B cell (primary cell): Measurements from ENCODE around the gene CCDC3. TPM values are rescaled to one million over a fixed set of nuclear protein-coding genes. Genes with fewer than 3 reads are reported as not detected.

Source experiments
- ATAC-seq: fragments of 200-7000 bp; cut with Tn5 transposase; one replicate; pipeline ENCODE4 v1.10.0; 2021; ENCODE audit warnings: low read depth, mild to moderate bottlenecking, moderate number of reproducible peaks, moderate library complexity
- CTCF ChIA-PET: fragments of 350-600 bp; sonication (Branson Sonifier 250); formaldehyde crosslinking; loops from one replicate; lab custom pipeline; 2021; ENCODE audit warnings: antibody characterized with exemption, inconsistent platforms; lab: Charles Lee
- POLR2A ChIA-PET: fragments of 350-600 bp; sonication (Branson Sonifier 250); formaldehyde crosslinking; loops from one replicate; lab custom pipeline; 2021; ENCODE audit warnings: antibody characterized with exemption; lab: Charles Lee
- DNase-seq: peaks from one replicate; pipeline ENCODE4 v3.0.0; 2013
- H2AFZ ChIP-seq: 2 replicates; pipeline ENCODE4 v1.6.1; 2012; ENCODE audit warnings: mild to moderate bottlenecking, low read depth, low read length; ENCODE audit not compliant: insufficient read depth, poor library complexity, severe bottlenecking
- H3K27ac ChIP-seq, 2 donors: 1 replicate in 1 of 2; 2 replicates in 1 of 2; pipeline ENCODE4 v1.5.1; 2012 to 2013; ENCODE audit warnings: low read length in 2 of 2, mild to moderate bottlenecking in 2 of 2, moderate library complexity in 1 of 2
- H3K27me3 ChIP-seq, 4 experiments: fragments of 200-600 bp in 1 of 4; sonication (generic) in 1 of 4; replicated peaks in 1 of 4; 1 replicate in 2 of 4; 2 replicates in 2 of 4; pipeline versions ENCODE4 v1.6.1 to v1.7.0; 2013 to 2016; ENCODE audit warnings: low read length in 3 of 4, mild to moderate bottlenecking in 2 of 4, mixed read lengths in 1 of 4, moderate library complexity in 1 of 4; ENCODE audit not compliant: insufficient read depth in 4 of 4, control insufficient read depth in 3 of 4; ENCODE audit errors: control extremely low read depth in 1 of 4
- H3K36me3 ChIP-seq, 2 experiments: replicated peaks in 1 of 2; 1 replicate in 1 of 2; 2 replicates in 1 of 2; pipeline versions ENCODE4 v1.6.1 to v1.7.1; 2013; ENCODE audit warnings: low read length in 1 of 2; ENCODE audit not compliant: insufficient read depth in 2 of 2, control insufficient read depth in 1 of 2; ENCODE audit errors: control extremely low read depth in 1 of 2, extremely low read depth in 1 of 2
- H3K4me1 ChIP-seq, 2 donors: fragments of 200-600 bp in 1 of 2; sonication (generic) in 1 of 2; 1 replicate in 1 of 2; 2 replicates in 1 of 2; pipeline versions ENCODE4 v1.5.1 to v1.6.1; 2013 to 2017; ENCODE audit warnings: low read length in 2 of 2; ENCODE audit not compliant: control insufficient read depth in 2 of 2, insufficient read depth in 2 of 2
- H3K4me2 ChIP-seq: replicated peaks from 2 replicates; pipeline ENCODE3; 2012; ENCODE audit warnings: mild to moderate bottlenecking, low read depth, low read length; ENCODE audit not compliant: poor library complexity, severe bottlenecking
- H3K4me3 ChIP-seq, 5 experiments: fragments of 200-600 bp in 1 of 5; sonication (generic) in 1 of 5; 1 replicate in 3 of 5; 2 replicates in 2 of 5; pipeline versions ENCODE4 v1.5.1 to v1.7.0; 2011 to 2016; ENCODE audit warnings: low read length in 4 of 5, mild to moderate bottlenecking in 4 of 5, low read depth in 2 of 5, control low read depth in 1 of 5, moderate library complexity in 1 of 5; ENCODE audit not compliant: insufficient read depth in 1 of 5; ENCODE audit errors: control extremely low read depth in 1 of 5, extremely low read depth in 1 of 5
- H3K79me2 ChIP-seq: fragments of 200-600 bp; sonication (generic); one replicate; pipeline ENCODE4 v1.6.0; 2016; ENCODE audit warnings: low read length; ENCODE audit not compliant: control insufficient read depth, insufficient read depth
- H3K9ac ChIP-seq: fragments of 200-600 bp; sonication (generic); 2 replicates; pipeline ENCODE4 v1.6.1; 2017; ENCODE audit warnings: mild to moderate bottlenecking, low read length, moderate library complexity
- H3K9me3 ChIP-seq, 3 donors: one replicate each; pipeline versions ENCODE4 v1.6.1 to v1.7.1; 2013; ENCODE audit warnings: low read length in 2 of 3; ENCODE audit not compliant: control insufficient read depth in 2 of 3, insufficient read depth in 1 of 3; ENCODE audit errors: control extremely low read depth in 1 of 3
- H4K20me1 ChIP-seq: 2 replicates; pipeline ENCODE4 v1.6.0; 2012; ENCODE audit warnings: mild to moderate bottlenecking, low read length; ENCODE audit not compliant: insufficient read depth, control insufficient read depth, poor library complexity, severe bottlenecking
- H3K27ac Mint-ChIP-seq: one replicate; pipeline ENCODE4 v1.8.0; 2021; ENCODE audit warnings: mixed read lengths
- H3K27me3 Mint-ChIP-seq: one replicate; pipeline ENCODE4 v1.8.0; 2021; ENCODE audit warnings: mixed read lengths
- H3K4me1 Mint-ChIP-seq: one replicate; pipeline ENCODE4 v1.8.0; 2021; ENCODE audit warnings: mixed read lengths
- H3K4me3 Mint-ChIP-seq: one replicate; pipeline ENCODE4 v1.8.0; 2021; ENCODE audit warnings: mixed read lengths
- H3K9me3 Mint-ChIP-seq: one replicate; pipeline ENCODE4 v1.8.0; 2022; ENCODE audit warnings: mixed read lengths; ENCODE audit not compliant: insufficient read depth
- EZH2 ChIP-seq: IDR thresholded peaks from 2 replicates; pipeline ENCODE4 v1.6.1; 2012; ENCODE audit warnings: borderline replicate concordance, low read depth, mild to moderate bottlenecking, moderate library complexity, low read length; ENCODE audit not compliant: insufficient read depth, poor library complexity, severe bottlenecking
- WGBS: methylation state at CpG from one replicate; pipeline ENCODE4 v1.1.5; 2013; ENCODE audit warnings: missing lambda C conversion rate; ENCODE audit not compliant: insufficient coverage; 5-methylcytosine and 5-hydroxymethylcytosine counted together
- intact Hi-C: fragments of 100-400 bp; cut with micrococcal nuclease; formaldehyde crosslinking; loops from one replicate; pipeline ENCODE4 v1.10.0; 2022
- polyA plus RNA-seq: library from polyadenylated mRNA; depleted of rRNA; stranded (reverse); fragments of >200 nt; gene quantifications from 2 replicates; pipeline ENCODE4 v1.2.3, GENCODE V29; 2012
- total RNA-seq, 2 donors: library from RNA; stranded (reverse); fragments of 120-200 nt in 1 of 2; gene quantifications; 1 replicate in 1 of 2; 2 replicates in 1 of 2; pipeline versions ENCODE4 v1.2.3 to v1.2.4, GENCODE V29; 2013 to 2022
- TF ChIP-seq, protein P1 (sequence below): fragments of 200-600 bp; IDR thresholded peaks from one replicate; pipeline ENCODE4 v1.8.0; 2022; ENCODE audit warnings: antibody characterized with exemption, mild to moderate bottlenecking

The CCDC3 gene
- total and polyA plus RNA-seq, 2 donors (not counting 1 experiment from before 2014, with no cell fraction given), result 0.12 TPM; not detected in 1

DNA sequence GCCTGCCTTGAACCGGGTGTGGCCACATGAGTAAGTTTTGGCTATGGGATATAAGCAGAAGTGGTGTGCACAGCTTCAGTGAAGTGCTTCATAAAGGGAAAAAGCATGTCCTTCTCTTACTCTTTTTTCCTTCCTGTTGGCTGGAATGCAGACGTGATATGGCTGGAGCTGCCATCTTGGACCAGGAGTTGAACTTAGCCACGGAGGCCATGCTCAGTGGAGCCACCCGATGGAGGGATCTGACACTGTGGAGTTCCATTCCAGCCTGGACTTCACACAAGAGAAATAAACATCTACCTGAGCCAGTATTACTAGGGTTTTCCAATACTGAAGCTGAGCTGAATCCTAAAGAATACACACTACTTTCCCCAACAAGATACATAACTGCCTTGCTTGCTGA is 52.3 kb downstream of the CCDC3 start:
- Mint-ChIP-seq H3K9me3 (peaks cover 15% of the 10 kb centered on the region), H3K27ac (no peak overlapping the region), H3K4me1 (no peaks in the 10 kb centered on the region), H3K27me3 (peaks cover 12% of the 10 kb centered on the region), H3K4me3 (no peak overlapping the region)
- Histone ChIP-seq H3K79me2 (no peaks in the 10 kb centered on the region), H3K27me3 (no peaks in the 10 kb centered on the region), H3K4me2 (no peak overlapping the region), H4K20me1 (no peaks in the 10 kb centered on the region), H3K9ac (no peak overlapping the region), H2AFZ (no peak overlapping the region), H3K4me1 (no peaks in the 10 kb centered on the region), H3K27ac (no peak overlapping the region), H3K9me3 (peaks cover 0 to 7% (median 1%) of the 10 kb centered on the region in 3 donors), H3K36me3 (no peaks in the 10 kb centered on the region), H3K4me3 (no peak overlapping the region)
- DNase-seq (no peak), ATAC-seq (no peak)
- TF ChIP-seq, protein P1, sequence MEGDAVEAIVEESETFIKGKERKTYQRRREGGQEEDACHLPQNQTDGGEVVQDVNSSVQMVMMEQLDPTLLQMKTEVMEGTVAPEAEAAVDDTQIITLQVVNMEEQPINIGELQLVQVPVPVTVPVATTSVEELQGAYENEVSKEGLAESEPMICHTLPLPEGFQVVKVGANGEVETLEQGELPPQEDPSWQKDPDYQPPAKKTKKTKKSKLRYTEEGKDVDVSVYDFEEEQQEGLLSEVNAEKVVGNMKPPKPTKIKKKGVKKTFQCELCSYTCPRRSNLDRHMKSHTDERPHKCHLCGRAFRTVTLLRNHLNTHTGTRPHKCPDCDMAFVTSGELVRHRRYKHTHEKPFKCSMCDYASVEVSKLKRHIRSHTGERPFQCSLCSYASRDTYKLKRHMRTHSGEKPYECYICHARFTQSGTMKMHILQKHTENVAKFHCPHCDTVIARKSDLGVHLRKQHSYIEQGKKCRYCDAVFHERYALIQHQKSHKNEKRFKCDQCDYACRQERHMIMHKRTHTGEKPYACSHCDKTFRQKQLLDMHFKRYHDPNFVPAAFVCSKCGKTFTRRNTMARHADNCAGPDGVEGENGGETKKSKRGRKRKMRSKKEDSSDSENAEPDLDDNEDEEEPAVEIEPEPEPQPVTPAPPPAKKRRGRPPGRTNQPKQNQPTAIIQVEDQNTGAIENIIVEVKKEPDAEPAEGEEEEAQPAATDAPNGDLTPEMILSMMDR, result no peak
- TF ChIP-seq EZH2, result no peak
- ChIA-PET CTCF (no interaction called here), POLR2A (no interaction called here)
- intact Hi-C loops, result no loop called here
- WGBS, result 79% methylated on average over 3 of the region's 4 CpGs

DNA sequence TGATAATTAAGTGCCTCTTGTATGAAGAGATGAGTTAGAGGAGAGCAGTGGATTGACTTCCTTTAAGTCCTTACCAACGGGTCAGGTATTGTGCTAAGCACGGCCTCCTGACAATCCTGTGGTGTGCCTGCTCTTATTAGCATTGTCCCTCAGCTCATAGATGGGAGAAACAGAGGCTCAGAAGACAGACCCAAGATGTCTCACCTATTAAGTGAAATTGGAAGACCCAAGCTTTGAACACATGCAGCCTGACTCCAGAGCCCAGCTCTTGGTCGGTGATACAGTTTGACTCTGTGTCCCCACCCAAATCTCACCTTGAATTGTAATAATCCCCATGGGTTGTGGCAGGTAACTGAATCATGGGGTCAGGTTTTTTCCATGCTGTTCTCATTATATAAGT is 53.8 kb downstream of the CCDC3 start:
- intact Hi-C loops, result no loop called here
- CTCF ChIA-PET, result interaction anchor here (1.1 kb wide), 1 partner anchor 46 kb away, joined by 3 read pairs; no protein-coding TSS in a partner anchor
- Histone ChIP-seq H3K4me2 (no peak overlapping the region), H3K79me2 (no peaks in the 10 kb centered on the region), H3K36me3 (no peaks in the 10 kb centered on the region), H2AFZ (no peak overlapping the region), H4K20me1 (no peaks in the 10 kb centered on the region), H3K9ac (no peak overlapping the region), H3K4me3 (no peak overlapping the region), H3K27ac (no peak overlapping the region), H3K4me1 (no peaks in the 10 kb centered on the region), H3K27me3 (no peaks in the 10 kb centered on the region), H3K9me3 (no peaks in the 10 kb centered on the region)
- POLR2A ChIA-PET, result no interaction called here
- Mint-ChIP-seq H3K9me3 (peaks cover 9% of the 10 kb centered on the region), H3K27me3 (peaks cover 7% of the 10 kb centered on the region), H3K4me3 (no peak overlapping the region), H3K4me1 (no peaks in the 10 kb centered on the region), H3K27ac (no peak overlapping the region)
- no peak for ATAC-seq
- no peak for DNase-seq
- 100% methylated on average over 1 of the region's 3 CpGs for WGBS
- TF ChIP-seq EZH2, result no peak
- TF ChIP-seq, protein P1, result no peak
